ENCODE results near the gene PDE6H. TPM values are rescaled to one million over a fixed set of nuclear protein-coding genes. Genes with fewer than 3 reads are reported as not detected.
A peak's percentile ranks its signal among the peaks of the same experiment; 100 is the strongest.

Gene PDE6H
- total RNA-seq, 1 donor: not detected

DNA sequence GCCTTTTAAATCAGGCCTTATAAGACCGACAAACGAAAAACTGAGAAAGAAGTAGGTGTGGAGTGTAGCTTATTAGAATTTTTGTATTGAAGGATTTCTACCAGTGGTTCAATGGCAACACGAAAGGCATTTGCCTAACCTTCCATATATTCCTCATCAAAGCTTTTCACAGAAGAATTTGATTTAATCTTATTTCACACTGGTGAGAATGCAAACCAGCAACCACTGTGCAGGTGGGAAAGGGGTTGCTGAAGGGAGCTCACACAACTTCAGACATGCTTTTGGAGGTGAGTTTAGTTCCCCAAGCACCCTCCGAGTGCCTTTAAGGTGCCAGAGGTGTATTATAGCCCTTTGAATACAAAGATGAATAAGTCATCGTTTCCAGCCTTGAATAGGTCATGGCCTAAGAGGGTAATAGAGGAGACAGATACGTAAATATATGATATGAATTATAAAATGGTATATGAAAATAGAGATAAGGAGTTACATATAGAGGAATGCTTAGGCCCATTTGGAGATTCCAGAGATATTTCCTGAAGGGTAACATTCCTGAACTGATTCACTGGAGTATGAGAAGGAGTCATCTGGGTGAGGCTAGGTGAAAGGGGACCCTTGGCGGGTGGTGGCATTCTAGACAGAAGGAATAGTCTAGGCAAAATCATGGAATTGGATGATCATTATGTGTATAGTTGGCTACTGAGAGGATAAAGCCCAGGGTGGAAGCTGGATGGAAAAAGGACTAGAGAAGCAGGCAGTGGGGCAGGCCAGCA, 40.9 kb upstream of the PDE6H start:
- TF ChIP-seq, protein P1, sequence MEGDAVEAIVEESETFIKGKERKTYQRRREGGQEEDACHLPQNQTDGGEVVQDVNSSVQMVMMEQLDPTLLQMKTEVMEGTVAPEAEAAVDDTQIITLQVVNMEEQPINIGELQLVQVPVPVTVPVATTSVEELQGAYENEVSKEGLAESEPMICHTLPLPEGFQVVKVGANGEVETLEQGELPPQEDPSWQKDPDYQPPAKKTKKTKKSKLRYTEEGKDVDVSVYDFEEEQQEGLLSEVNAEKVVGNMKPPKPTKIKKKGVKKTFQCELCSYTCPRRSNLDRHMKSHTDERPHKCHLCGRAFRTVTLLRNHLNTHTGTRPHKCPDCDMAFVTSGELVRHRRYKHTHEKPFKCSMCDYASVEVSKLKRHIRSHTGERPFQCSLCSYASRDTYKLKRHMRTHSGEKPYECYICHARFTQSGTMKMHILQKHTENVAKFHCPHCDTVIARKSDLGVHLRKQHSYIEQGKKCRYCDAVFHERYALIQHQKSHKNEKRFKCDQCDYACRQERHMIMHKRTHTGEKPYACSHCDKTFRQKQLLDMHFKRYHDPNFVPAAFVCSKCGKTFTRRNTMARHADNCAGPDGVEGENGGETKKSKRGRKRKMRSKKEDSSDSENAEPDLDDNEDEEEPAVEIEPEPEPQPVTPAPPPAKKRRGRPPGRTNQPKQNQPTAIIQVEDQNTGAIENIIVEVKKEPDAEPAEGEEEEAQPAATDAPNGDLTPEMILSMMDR (IDR thresholded peaks at IDR 0.05; ENCODE audit: insufficient read depth, low read length): no peak

DNA sequence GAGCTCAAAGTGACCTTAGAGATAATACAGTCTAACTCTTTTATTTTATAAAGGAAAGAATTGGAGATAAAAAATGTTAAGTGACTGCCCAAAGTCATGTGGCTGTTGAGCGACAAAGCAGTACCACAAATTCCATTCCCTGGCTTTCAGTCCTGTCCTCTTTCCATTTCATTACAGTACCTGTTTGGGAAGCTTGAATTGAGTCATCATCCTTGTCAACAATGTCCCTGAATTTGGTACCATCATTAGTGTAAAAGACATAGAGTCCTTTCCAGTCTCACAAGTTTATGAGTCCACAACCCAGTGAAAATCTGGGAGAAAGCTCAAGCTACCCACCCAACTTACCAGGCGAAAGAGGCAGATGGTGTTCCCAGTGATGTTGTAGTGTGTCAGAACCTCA, 38.3 kb upstream of the PDE6H start:
- TF ChIP-seq, protein P1 (IDR thresholded peaks at IDR 0.05; ENCODE audit: insufficient read depth, low read length): no peak
- no peak for DNase-seq (ENCODE audit: low read depth)
- H3K4me3 ChIP-seq (ENCODE audit: low read depth, low read length): no peak overlapping the region

More for the DNA sequence above, 40.9 kb upstream of the PDE6H start:
- no peak for DNase-seq (ENCODE audit: low read depth)
- H3K4me3 ChIP-seq (ENCODE audit: low read depth, low read length): no peak overlapping the region

DNA sequence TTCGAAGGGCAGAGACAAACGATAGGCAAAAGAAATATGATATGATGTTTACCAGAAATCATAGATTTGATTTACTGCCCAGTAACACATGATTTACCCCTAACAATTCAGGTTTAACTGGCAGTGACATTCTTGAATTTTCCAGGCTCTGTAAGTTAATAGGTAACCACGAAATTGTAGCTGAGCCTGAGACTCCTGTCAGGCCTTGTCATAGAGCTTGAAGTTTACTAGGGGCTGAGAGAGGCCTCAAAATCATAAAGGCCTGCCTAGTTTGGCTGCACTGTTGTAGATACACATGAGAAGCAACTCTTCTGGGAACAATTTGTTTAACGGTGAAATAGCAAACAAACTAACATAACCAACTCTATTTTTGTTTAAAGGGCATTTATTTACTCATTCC, 37.8 kb upstream of the PDE6H start:
- no peak overlapping the region for H3K4me3 ChIP-seq (ENCODE audit: low read depth, low read length)
- TF ChIP-seq, protein P1 (IDR thresholded peaks at IDR 0.05; ENCODE audit: insufficient read depth, low read length): no peak
- DNase-seq (ENCODE audit: low read depth): no peak

DNA sequence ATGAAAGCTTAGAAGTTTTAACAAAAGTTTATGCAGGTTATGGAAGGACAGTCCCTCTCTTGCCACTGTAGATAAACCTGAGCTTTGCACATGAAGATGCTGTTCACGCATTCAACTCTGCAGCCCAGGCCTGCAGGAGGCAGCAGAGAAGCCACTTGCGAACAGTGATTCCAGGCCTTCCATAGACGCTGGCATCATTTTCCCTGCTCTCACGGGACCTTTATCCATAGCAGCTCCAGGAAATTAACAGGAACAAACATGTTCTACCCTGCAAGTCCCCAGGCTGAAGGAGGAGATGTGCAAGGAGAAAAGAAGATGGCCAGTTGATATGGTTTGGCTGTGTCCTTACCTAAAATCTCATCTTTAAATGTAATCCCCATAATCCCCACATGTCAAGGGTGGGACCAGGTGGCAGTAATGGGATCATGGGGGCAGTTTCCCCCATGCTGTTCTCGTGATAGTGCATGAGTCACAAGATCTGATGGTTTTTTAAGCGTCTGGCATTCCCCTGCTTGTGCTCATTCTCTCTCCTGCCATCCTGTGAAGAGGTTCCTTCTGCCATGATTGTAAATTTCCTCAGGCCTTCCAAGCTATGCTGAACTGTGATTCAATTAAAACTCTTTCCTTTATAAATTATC, 36.5 kb upstream of the PDE6H start:
- TF ChIP-seq, protein P1 (IDR thresholded peaks at IDR 0.05; ENCODE audit: insufficient read depth, low read length): no peak
- DNase-seq (ENCODE audit: low read depth): no peak
- no peak overlapping the region for H3K4me3 ChIP-seq (ENCODE audit: low read depth, low read length)

DNA sequence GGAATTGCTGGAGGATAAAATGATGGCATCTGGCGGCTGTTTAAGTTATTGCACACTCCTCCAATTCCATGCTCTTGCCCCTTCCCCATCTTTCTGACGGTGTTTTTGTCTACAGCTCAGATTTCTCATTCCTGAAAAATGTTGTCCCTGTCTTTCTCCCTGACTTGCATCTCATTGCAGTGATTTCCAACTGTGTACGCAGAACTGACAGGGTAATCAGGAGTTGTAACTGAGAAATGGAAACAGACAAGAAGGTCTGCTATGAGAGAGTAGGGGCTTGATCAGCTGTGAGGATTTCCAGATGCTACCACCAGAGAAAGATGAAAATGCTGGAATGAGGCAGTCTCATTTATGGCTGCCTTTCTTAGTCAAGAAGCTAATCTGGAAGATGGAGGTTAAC, 35.8 kb upstream of the PDE6H start:
- no peak overlapping the region for H3K4me3 ChIP-seq (ENCODE audit: low read depth, low read length)
- TF ChIP-seq, protein P1 (IDR thresholded peaks at IDR 0.05; ENCODE audit: insufficient read depth, low read length): peak; percentile 11
- no peak for DNase-seq (ENCODE audit: low read depth)

DNA sequence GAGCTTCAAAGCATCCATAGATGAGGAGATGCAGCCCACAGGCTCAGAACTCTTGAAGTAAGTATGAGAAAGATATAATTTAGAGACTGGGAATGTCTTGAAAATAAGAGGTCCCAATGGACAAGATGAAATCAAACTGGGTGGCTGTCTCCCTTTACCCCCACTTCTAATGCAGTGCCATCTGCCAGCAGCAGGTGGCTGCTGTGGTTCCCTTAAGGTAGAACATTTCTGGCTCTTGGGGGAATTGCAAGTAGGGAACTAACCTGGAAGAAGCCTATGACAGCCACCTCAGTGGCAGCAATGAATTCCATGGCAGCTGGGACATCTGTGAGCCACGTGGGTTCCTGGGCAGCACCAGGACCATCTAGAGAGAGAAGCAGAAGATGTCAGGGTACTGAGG, 35.2 kb upstream of the PDE6H start:
- no peak overlapping the region for H3K4me3 ChIP-seq (ENCODE audit: low read depth, low read length)
- DNase-seq (ENCODE audit: low read depth): no peak
- TF ChIP-seq, protein P1 (IDR thresholded peaks at IDR 0.05; ENCODE audit: insufficient read depth, low read length): no peak
